ENCODE results near the gene MAGEA3.

- no peak for TF ChIP-seq CTCF (IDR thresholded peaks at IDR 0.05)
- TF ChIP-seq POLR2AphosphoS5 (IDR thresholded peaks at IDR 0.05), result no peak
- TF ChIP-seq POLR2A (IDR thresholded peaks at IDR 0.05), result no peak
Observed at GRCh38 chrX:152738560-152738959, 40.0 kb downstream of the MAGEA3 start.

Data from transverse colon (tissue), 4 donors.